H1 (cell line): ENCODE measurements around the gene BET1L. TPM values are rescaled to one million over a fixed set of nuclear protein-coding genes. Genes with fewer than 3 reads are reported as not detected.

Experiments used
- CTCF ChIA-PET: fragments of 300-600 bp; sonication (Branson Sonifier 250); formaldehyde crosslinking; loops from one replicate; lab custom pipeline; 2021; ENCODE audit not compliant: partially characterized antibody; lab: Charles Lee
- POLR2A ChIA-PET: fragments of 300-600 bp; sonication (Branson Sonifier 250); formaldehyde crosslinking; loops from one replicate; lab custom pipeline; 2021; ENCODE audit warnings: inconsistent platforms; ENCODE audit not compliant: partially characterized antibody; lab: Charles Lee
- DNase-seq, 2 experiments: peaks; one replicate each; pipeline versions ENCODE4 v3.0.0 to v3.0.0-alpha.2; 2010 to 2022; ENCODE audit warnings: low spot score in 2 of 2, low read depth in 1 of 2, mixed read lengths in 1 of 2
- FAIRE-seq: peaks from 2 replicates; lab custom pipeline; 2011; peaks lifted over from hg19 to GRCh38; lab: Jason Lieb, UNC
- H2AFZ ChIP-seq: 2 replicates; pipeline ENCODE4 v1.8.1; 2012; ENCODE audit warnings: low read length, inconsistent platforms
- H2AK5ac ChIP-seq: 2 replicates; pipeline ENCODE4 v1.6.1; 2013; ENCODE audit warnings: low read depth, low read length
- H2BK120ac ChIP-seq: replicated peaks from 2 replicates; pipeline ENCODE3; 2013; ENCODE audit warnings: low read depth, low read length, inconsistent platforms
- H2BK12ac ChIP-seq: 2 replicates; pipeline ENCODE4 v1.6.1; 2013; ENCODE audit warnings: low read depth, low read length
- H2BK15ac ChIP-seq: 2 replicates; pipeline ENCODE4 v1.6.1; 2013; ENCODE audit warnings: low read length
- H2BK20ac ChIP-seq: 2 replicates; pipeline ENCODE4 v1.6.1; 2013; ENCODE audit warnings: low read length
- H2BK5ac ChIP-seq: 2 replicates; pipeline ENCODE4 v1.6.1; 2013; ENCODE audit warnings: low read depth, low read length
- H3K14ac ChIP-seq: 2 replicates; pipeline ENCODE4 v1.6.1; 2013; ENCODE audit warnings: inconsistent platforms; ENCODE audit not compliant: insufficient read length
- H3K18ac ChIP-seq: 2 replicates; pipeline ENCODE4 v1.6.1; 2013; ENCODE audit warnings: low read length; ENCODE audit errors: extremely low read depth
- H3K23ac ChIP-seq: 2 replicates; pipeline ENCODE4 v1.6.1; 2013; ENCODE audit warnings: inconsistent platforms; ENCODE audit not compliant: insufficient read length
- H3K23me2 ChIP-seq: 2 replicates; pipeline ENCODE4 v1.6.1; 2013; ENCODE audit warnings: low read depth, low read length
- H3K27ac ChIP-seq: 2 replicates; pipeline ENCODE4 v1.6.1; 2011; ENCODE audit warnings: low read depth, low read length, inconsistent platforms
- H3K27me3 ChIP-seq, 4 experiments: replicated peaks in 1 of 4; 1 replicate in 1 of 4; 2 replicates in 3 of 4; pipeline versions ENCODE4 v1.6.1 to v1.8.1; 2011 to 2013; ENCODE audit warnings: low read length in 3 of 4, mild to moderate bottlenecking in 3 of 4, inconsistent platforms in 2 of 4, mixed read lengths in 2 of 4, moderate library complexity in 1 of 4; ENCODE audit not compliant: control insufficient read depth in 3 of 4, insufficient read depth in 3 of 4; ENCODE audit errors: extremely low read depth in 1 of 4
- H3K36me3 ChIP-seq, 4 experiments: 2 replicates each; pipeline versions ENCODE4 v1.6.1 to v1.8.1; 2011 to 2013; ENCODE audit warnings: mild to moderate bottlenecking in 4 of 4, low read length in 3 of 4, moderate library complexity in 2 of 4, control low read depth in 1 of 4, inconsistent platforms in 1 of 4; ENCODE audit not compliant: insufficient read depth in 4 of 4, control insufficient read depth in 2 of 4
- H3K4ac ChIP-seq: replicated peaks from 2 replicates; pipeline ENCODE3; 2013; ENCODE audit warnings: low read length, low read depth, mixed read lengths, inconsistent platforms; ENCODE audit not compliant: insufficient read length
- H3K4me1 ChIP-seq, 4 experiments: replicated peaks in 1 of 4; 1 replicate in 1 of 4; 2 replicates in 3 of 4; pipeline versions ENCODE4 v1.6.1 to v1.8.1; 2011 to 2013; ENCODE audit warnings: low read length in 3 of 4, inconsistent platforms in 2 of 4, mixed read lengths in 1 of 4; ENCODE audit not compliant: insufficient read depth in 4 of 4, control insufficient read depth in 3 of 4
- H3K4me2 ChIP-seq, 2 experiments: 2 replicates each; pipeline versions ENCODE4 v1.6.1 to v1.8.1; 2011 to 2013; ENCODE audit warnings: low read depth in 2 of 2, low read length in 2 of 2, control low read depth in 1 of 2, inconsistent platforms in 1 of 2, mild to moderate bottlenecking in 1 of 2; ENCODE audit not compliant: insufficient read depth in 1 of 2
- H3K4me3 ChIP-seq, 4 experiments: fragments of 200-600, 300-600 bp in 1 of 4; sonication (generic), shearing (Covaris generic), sonication (Bioruptor Twin) in 1 of 4; 2 replicates each; pipeline versions ENCODE4 v1.5.1 to v1.8.1; 2011 to 2016; ENCODE audit warnings: low read length in 4 of 4, low read depth in 3 of 4, control low read depth in 2 of 4, inconsistent platforms in 2 of 4, mild to moderate bottlenecking in 2 of 4, mixed read lengths in 1 of 4, moderate library complexity in 1 of 4; ENCODE audit not compliant: insufficient read depth in 2 of 4; ENCODE audit errors: extremely low read depth in 1 of 4
- H3K56ac ChIP-seq: replicated peaks from 2 replicates; pipeline ENCODE3; 2013; ENCODE audit warnings: low read depth, mild to moderate bottlenecking, mixed read lengths, low read length, inconsistent platforms; ENCODE audit not compliant: insufficient read length
- H3K79me1 ChIP-seq: 2 replicates; pipeline ENCODE4 v1.6.1; 2013; ENCODE audit warnings: low read depth, low read length, control low read depth
- H3K79me2 ChIP-seq, 2 experiments: 2 replicates each; pipeline versions ENCODE4 v1.6.1 to v1.8.1; 2012 to 2013; ENCODE audit warnings: low read length in 2 of 2, mild to moderate bottlenecking in 2 of 2, inconsistent platforms in 1 of 2; ENCODE audit not compliant: insufficient read depth in 2 of 2, control insufficient read depth in 1 of 2
- H3K9ac ChIP-seq, 4 experiments: replicated peaks in 1 of 4; 1 replicate in 1 of 4; 2 replicates in 3 of 4; pipeline versions ENCODE4 v1.6.1 to v1.8.1; 2011 to 2013; ENCODE audit warnings: low read depth in 3 of 4, low read length in 3 of 4, control low read depth in 2 of 4, mild to moderate bottlenecking in 2 of 4, moderate library complexity in 2 of 4, inconsistent platforms in 1 of 4; ENCODE audit errors: extremely low read depth in 1 of 4
- H3K9me3 ChIP-seq, 2 experiments: 2 replicates each; pipeline versions ENCODE4 v1.6.1 to v1.8.1; 2012 to 2013; ENCODE audit warnings: mild to moderate bottlenecking in 2 of 2, moderate library complexity in 2 of 2, control low read depth in 1 of 2, inconsistent platforms in 1 of 2, low read depth in 1 of 2, low read length in 1 of 2, mixed read lengths in 1 of 2; ENCODE audit not compliant: insufficient read depth in 2 of 2
- H4K20me1 ChIP-seq, 2 experiments: replicated peaks in 1 of 2; 2 replicates each; pipeline versions ENCODE3 to v1.8.1; 2011 to 2013; ENCODE audit warnings: inconsistent platforms in 2 of 2, low read length in 2 of 2, mild to moderate bottlenecking in 1 of 2; ENCODE audit not compliant: insufficient read depth in 2 of 2, control insufficient read depth in 1 of 2
- H4K5ac ChIP-seq: 2 replicates; pipeline ENCODE4 v1.6.1; 2013; ENCODE audit warnings: low read length, low read depth, mixed read lengths, inconsistent platforms; ENCODE audit not compliant: insufficient read length
- H4K8ac ChIP-seq: 2 replicates; pipeline ENCODE4 v1.8.0; 2013; ENCODE audit warnings: mild to moderate bottlenecking, moderate library complexity, low read length, inconsistent platforms; ENCODE audit not compliant: insufficient read depth; ENCODE audit errors: extremely low read depth
- H4K91ac ChIP-seq: replicated peaks from 2 replicates; pipeline ENCODE3; 2013; ENCODE audit warnings: low read length, mixed read lengths, inconsistent platforms; ENCODE audit not compliant: insufficient read length
- ATF2 ChIP-seq: IDR thresholded peaks from 2 replicates; pipeline ENCODE4 v1.6.1; 2012; ENCODE audit warnings: low read length, inconsistent platforms
- ATF3 ChIP-seq: IDR thresholded peaks from 2 replicates; pipeline ENCODE4 v1.6.1; 2011; ENCODE audit warnings: low read depth, mild to moderate bottlenecking, low read length; ENCODE audit not compliant: insufficient read depth
- JUND ChIP-seq: IDR thresholded peaks from 2 replicates; pipeline ENCODE4 v1.6.1; 2011; ENCODE audit warnings: mild to moderate bottlenecking, improper control_type of control experiment, low read length
- NANOG ChIP-seq: IDR thresholded peaks from 2 replicates; pipeline ENCODE4 v1.6.1; 2011; ENCODE audit warnings: low read length, low read depth, mild to moderate bottlenecking, inconsistent platforms; ENCODE audit not compliant: insufficient read depth, poor library complexity, severe bottlenecking
- NRF1 ChIP-seq: IDR thresholded peaks from 2 replicates; pipeline ENCODE4 v1.6.1; 2011; ENCODE audit warnings: mild to moderate bottlenecking, low read depth, low read length, improper control_type of control experiment
- WGBS, 2 experiments: shearing (Covaris generic) in 1 of 2; methylation state at CpG; one replicate each; pipeline versions ENCODE4 v1.1.6 to v1.1.7; 2013 to 2015; ENCODE audit warnings: low lambda C conversion rate in 2 of 2, mixed read lengths in 2 of 2, inconsistent platforms in 1 of 2, low coverage in 1 of 2, missing lambda C conversion rate in 1 of 2; ENCODE audit not compliant: insufficient replicate concordance in 2 of 2, insufficient coverage in 1 of 2, insufficient read length in 1 of 2; ENCODE audit errors: extremely low coverage in 1 of 2, missing lambda C conversion rate in 1 of 2; 5-methylcytosine and 5-hydroxymethylcytosine counted together
- polyA plus RNA-seq, 7 experiments: library from polyadenylated mRNA; depleted of rRNA in 3 of 7; stranded (reverse) in 5 of 7; unstranded in 2 of 7; fragments of >200 nt in 5 of 7; fragments of 200-250 nt in 2 of 7; gene quantifications; 1 replicate in 5 of 7; 2 replicates in 1 of 7; 4 replicates in 1 of 7; pipeline versions ENCODE4 v1.2.1 to v1.2.3, GENCODE V29; 2011 to 2013; ENCODE audit warnings: missing spikeins in 2 of 7, mixed read lengths in 2 of 7
- total RNA-seq: library from RNA; stranded (reverse); fragmentation: NEBNext Ultra II Directional; extraction: Animal tissue kit (Norgen Biotek cat#: 25700); gene quantifications from 2 replicates; pipeline ENCODE4 v1.2.1, GENCODE V29; 2021

Gene BET1L
- total and polyA plus RNA-seq, 2 of the 8 experiments (the other 6 are each of a cell fraction or from before 2014, with no cell fraction given), result 40.2 to 61.9 TPM

GRCh38 chr11:227824-228379 lies 20.7 kb upstream of the BET1L start:
- Histone ChIP-seq H2AFZ (no peak overlapping the region), H4K5ac (no peak overlapping the region), H2BK5ac (no peak overlapping the region), H4K8ac (no peak overlapping the region), H3K36me3 (no peaks in the 10 kb centered on the region; a peak in 3 of 8 replicates), H3K23ac (no peak overlapping the region), H3K27me3 (no peaks in the 10 kb centered on the region), H4K91ac (no peak overlapping the region), H3K4me3 (no peak overlapping the region), H3K18ac (no peak overlapping the region), H3K27ac (no peak overlapping the region), H3K4me2 (no peak overlapping the region), H3K56ac (no peak overlapping the region), H4K20me1 (no peaks in the 10 kb centered on the region), H3K23me2 (no peaks in the 10 kb centered on the region), H3K79me1 (no peaks in the 10 kb centered on the region; the same call in 1 of the 2 replicates), H2BK20ac (no peak overlapping the region), H3K9ac (no peak overlapping the region), H3K4ac (no peak overlapping the region), H3K9me3 (no peaks in the 10 kb centered on the region), H3K14ac (no peak overlapping the region), H2AK5ac (no peak overlapping the region), H2BK12ac (no peak overlapping the region), H2BK15ac (no peak overlapping the region), H2BK120ac (no peak overlapping the region), H3K79me2 (peaks cover 0 to 7% of the 10 kb centered on the region in 2 experiments; a peak in 1 of 4 replicates), H3K4me1 (no peaks in the 10 kb centered on the region)
- ChIA-PET CTCF (interaction anchor here (0.8 to 2.2 kb wide), 6 partner anchors 11 to 136 kb away, joined by 3 to 11 read pairs (median 3); no protein-coding TSS in a partner anchor), POLR2A (interaction anchor here (1.0 to 9.7 kb wide), 2 partner anchors 12 to 54 kb away, joined by 3 to 99 read pairs; no protein-coding TSS in a partner anchor)
- FAIRE-seq, result no peak
- 85% methylated on average over 6 of the region's 6 CpGs; no CpG with 5 or more reads in 1 of the 2 experiments for WGBS, 2 experiments
- DNase-seq, result no peak
- no peak for TF ChIP-seq ATF2
- TF ChIP-seq NANOG, result no peak
- TF ChIP-seq JUND, result no peak
- TF ChIP-seq ATF3, result no peak
- no peak for TF ChIP-seq NRF1
